K562 treated with DMSO at 1 percent for 12 hours (cell line): ENCODE measurements around the gene PRELID1. TPM values are rescaled to one million over a fixed set of nuclear protein-coding genes. Genes with fewer than 3 reads are reported as not detected.

ENCODE experiments used
- total RNA-seq: library from RNA; unstranded; fragments of 300-600 nt; gene quantifications from 2 replicates; pipeline ENCODE4 v1.2.3, GENCODE V29; 2022; ENCODE audit not compliant: insufficient read depth

PRELID1 gene
- 197 and 278 TPM in 2 replicates for total RNA-seq

GRCh38 chr5:177303121-177303924 lies at the start of gene PRELID1, which contains the start of gene RAB24:
Gene PRELID1 (plus strand): TSS chr5:177303799. CDS start chr5:177303986, 187 bp downstream.
Gene RAB24 (minus strand): TSS chr5:177303719. CDS start chr5:177303288, 431 bp downstream.

GRCh38 chr5:177311723-177312648 lies 8.4 kb downstream of the PRELID1 start, which contains the start of gene MXD3:
Gene MXD3 (minus strand): TSS chr5:177311898. CDS start chr5:177311830, 68 bp downstream.

GRCh38 chr5:177351392-177352329 lies 48.1 kb downstream of the PRELID1 start, which contains the start of gene LMAN2:
Gene LMAN2 (minus strand): TSS chr5:177351668. CDS start chr5:177351647, 21 bp downstream.

Other genes starting within 250 kb of the PRELID1 start
- 5.9 and 8.2 TPM in 2 replicates for gene FGFR4, start 216.9 kb upstream of the PRELID1 start, total RNA-seq
- gene NSD1, start 170.0 kb upstream of the PRELID1 start, total RNA-seq = 3.4 and 20.2 TPM in 2 replicates
- 57.4 and 61.3 TPM in 2 replicates for gene RAB24, start 80 bp upstream of the PRELID1 start, total RNA-seq
- 35.5 and 38.9 TPM in 2 replicates for gene MXD3, start 8.1 kb downstream of the PRELID1 start, total RNA-seq
- 338 and 355 TPM in 2 replicates for gene LMAN2, start 47.9 kb downstream of the PRELID1 start, total RNA-seq
- gene RGS14, start 54.1 kb downstream of the PRELID1 start, total RNA-seq = 64.6 and 74.6 TPM in 2 replicates
- not detected in 2 replicates for gene SLC34A1, start 80.6 kb downstream of the PRELID1 start, total RNA-seq
- not detected in 2 replicates for gene PFN3, start 96.9 kb downstream of the PRELID1 start, total RNA-seq
- 8.4 and 19.7 TPM in 2 replicates for gene F12, start 105.8 kb downstream of the PRELID1 start, total RNA-seq
- gene GRK6, start 122.9 kb downstream of the PRELID1 start, total RNA-seq = 60.6 and 81.9 TPM in 2 replicates
- gene PRR7, start 143.0 kb downstream of the PRELID1 start, total RNA-seq = 4.1 and 8.5 TPM in 2 replicates
- gene DBN1, start 169.8 kb downstream of the PRELID1 start, total RNA-seq = 24.1 and 40.0 TPM in 2 replicates
- gene PDLIM7, start 193.8 kb downstream of the PRELID1 start, total RNA-seq = 107 and 141 TPM in 2 replicates
- gene DOK3, start 206.0 kb downstream of the PRELID1 start, total RNA-seq = 8.1 and 29.1 TPM in 2 replicates
- 100 and 113 TPM in 2 replicates for gene DDX41, start 213.2 kb downstream of the PRELID1 start, total RNA-seq